KOPT-K1 (cell line): ENCODE results near the gene FLRT1.

Source experiments
- H3K27ac ChIP-seq: fragments of 200-600 bp; sonication (generic); 2 replicates; pipeline ENCODE4 v1.5.1; 2016; ENCODE audit warnings: antibody characterized with exemption, mild to moderate bottlenecking, low read depth, low read length; ENCODE audit not compliant: poor library complexity, severe bottlenecking
- H3K36me3 ChIP-seq: fragments of 200-600 bp; sonication (generic); 2 replicates; pipeline ENCODE4 v1.5.1; 2017; ENCODE audit warnings: antibody characterized with exemption, mild to moderate bottlenecking, low read length, moderate library complexity; ENCODE audit not compliant: insufficient read depth
- H3K9me3 ChIP-seq: fragments of 200-600 bp; sonication (generic); 2 replicates; pipeline ENCODE4 v1.5.1; 2017; ENCODE audit warnings: antibody characterized with exemption, low read length, mild to moderate bottlenecking; ENCODE audit not compliant: insufficient read depth, poor library complexity, severe bottlenecking

FLRT1 gene

DNA sequence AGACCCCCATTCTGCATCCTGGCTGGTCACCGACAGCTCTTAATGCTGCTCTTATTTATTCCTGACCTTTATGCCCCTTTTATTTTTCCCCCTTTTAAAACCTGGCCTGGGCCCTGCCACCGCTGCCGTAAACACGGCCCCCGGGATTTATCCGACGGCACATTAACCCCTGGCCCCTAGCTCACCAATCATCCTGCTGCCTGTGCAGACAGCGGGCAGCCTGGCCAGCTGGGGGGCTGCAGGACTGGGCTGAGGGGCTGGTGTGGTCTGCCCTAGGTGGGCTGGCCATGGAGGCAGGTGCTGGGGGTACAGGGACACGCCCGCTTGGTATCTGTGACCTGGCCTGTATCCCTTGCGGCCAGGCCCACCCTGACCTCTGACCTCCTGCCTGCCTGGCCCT lies 21.4 kb upstream of the FLRT1 start:
- Histone ChIP-seq H3K9me3 (peaks cover 12% of the 10 kb centered on the region), H3K27ac (no peak overlapping the region), H3K36me3 (no peaks in the 10 kb centered on the region)

DNA sequence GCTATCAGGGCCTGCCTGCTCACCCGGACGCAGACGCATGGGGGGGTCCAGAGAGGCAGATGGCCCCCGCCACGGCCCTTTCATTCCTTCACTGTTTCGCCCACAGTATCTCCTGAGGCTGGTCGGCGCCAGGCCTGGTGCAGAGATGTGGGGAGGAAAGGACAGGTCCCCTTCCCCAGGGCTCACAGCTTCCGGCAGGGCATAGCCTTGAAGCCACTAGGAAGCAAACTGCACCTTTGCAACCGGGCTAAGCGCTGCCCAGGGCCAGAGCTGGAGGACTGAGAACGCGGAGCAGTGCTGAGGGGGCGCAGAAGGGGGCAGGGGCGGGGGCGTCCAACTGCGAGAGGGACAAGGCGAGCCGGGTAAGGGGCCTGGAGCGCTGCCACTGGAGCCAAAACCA lies 20.2 kb upstream of the FLRT1 start:
- H3K36me3 ChIP-seq = no peaks in the 10 kb centered on the region
- peaks cover 5% of the 10 kb centered on the region for H3K9me3 ChIP-seq
- no peak overlapping the region for H3K27ac ChIP-seq

DNA sequence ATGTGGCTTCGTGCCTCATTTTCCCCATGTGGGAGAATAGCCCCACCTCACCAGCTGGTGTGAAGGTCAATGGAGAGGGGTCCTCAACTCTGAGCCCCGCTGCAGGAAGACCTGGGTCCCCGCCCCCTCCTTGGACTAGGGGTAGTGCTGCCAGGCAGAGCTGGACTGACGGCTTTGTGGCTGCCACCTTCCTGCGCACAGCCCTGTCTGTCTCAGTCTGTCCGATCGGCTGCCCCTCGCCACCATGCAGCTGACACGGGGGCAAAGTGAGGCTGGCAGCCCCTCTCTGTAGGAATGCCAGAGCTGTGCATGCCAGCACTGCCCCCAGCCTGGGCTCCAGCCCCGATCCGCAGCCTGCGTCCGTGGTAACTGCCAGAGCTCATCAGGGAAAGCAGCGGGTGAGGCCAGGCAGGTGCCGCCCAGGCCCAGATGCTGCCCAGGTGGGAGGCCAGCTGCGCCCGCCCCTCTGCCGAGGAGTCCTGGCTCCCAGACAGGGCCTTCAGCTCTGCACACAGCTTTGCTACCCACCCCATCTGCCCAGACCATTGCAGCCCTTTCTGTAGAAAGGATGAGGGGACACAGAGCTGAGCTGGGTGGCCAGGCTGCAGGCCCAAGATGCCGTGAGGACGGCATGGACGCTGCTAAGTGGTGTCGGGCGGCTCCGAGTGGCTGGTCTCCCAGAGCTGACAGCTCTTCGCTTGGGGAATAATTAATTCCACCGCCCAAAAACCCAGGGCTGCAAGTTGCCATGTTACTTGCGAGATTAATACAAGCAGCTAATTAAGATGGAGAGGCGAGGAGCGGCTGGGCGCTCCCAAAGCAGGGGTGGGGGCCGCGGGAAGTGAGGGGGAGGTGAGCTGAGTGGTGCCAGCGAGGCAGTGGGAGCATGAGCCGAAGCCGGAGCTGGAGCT lies 19.5 kb upstream of the FLRT1 start:
- H3K36me3 ChIP-seq = no peaks in the 10 kb centered on the region
- no peak overlapping the region for H3K27ac ChIP-seq
- H3K9me3 ChIP-seq = no peaks in the 10 kb centered on the region

DNA sequence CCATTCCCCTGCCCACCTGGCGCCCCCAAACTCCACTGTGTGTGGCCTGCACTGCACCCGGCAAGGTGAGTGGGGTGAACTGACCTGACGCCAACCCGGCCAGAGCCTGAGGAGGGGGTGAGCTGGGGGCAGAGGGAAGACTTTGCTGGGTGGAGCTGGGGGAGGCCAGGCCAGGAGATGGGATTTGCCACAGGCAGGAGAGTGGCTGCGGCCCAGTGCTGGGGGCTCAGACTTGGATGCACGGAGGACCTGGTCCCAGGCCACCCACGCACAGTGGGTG lies 17.8 kb upstream of the FLRT1 start:
- no peaks in the 10 kb centered on the region for H3K9me3 ChIP-seq
- H3K36me3 ChIP-seq = no peaks in the 10 kb centered on the region
- H3K27ac ChIP-seq = no peak overlapping the region

DNA sequence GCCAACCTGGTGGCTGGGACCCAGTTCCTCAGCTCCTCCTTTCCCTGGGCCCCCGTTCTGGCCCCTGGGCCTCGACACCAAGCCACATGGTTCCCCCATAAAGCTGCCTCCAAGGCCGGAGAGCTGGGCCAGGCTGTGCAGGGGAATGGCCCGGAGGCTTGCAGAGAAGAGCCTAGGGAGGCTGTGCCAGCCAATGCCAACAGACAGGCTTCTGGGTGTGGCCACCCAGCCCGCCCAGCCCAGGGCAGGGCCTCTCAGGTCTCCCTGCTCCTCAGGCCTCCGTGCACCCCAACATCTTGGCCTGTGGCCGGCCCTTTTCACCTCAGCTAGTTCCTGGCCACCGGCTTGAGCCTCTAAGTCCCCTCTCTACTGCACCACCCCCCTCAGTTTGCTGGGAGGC lies 17.4 kb upstream of the FLRT1 start:
- no peaks in the 10 kb centered on the region for H3K36me3 ChIP-seq
- H3K9me3 ChIP-seq = no peaks in the 10 kb centered on the region
- H3K27ac ChIP-seq = no peak overlapping the region

DNA sequence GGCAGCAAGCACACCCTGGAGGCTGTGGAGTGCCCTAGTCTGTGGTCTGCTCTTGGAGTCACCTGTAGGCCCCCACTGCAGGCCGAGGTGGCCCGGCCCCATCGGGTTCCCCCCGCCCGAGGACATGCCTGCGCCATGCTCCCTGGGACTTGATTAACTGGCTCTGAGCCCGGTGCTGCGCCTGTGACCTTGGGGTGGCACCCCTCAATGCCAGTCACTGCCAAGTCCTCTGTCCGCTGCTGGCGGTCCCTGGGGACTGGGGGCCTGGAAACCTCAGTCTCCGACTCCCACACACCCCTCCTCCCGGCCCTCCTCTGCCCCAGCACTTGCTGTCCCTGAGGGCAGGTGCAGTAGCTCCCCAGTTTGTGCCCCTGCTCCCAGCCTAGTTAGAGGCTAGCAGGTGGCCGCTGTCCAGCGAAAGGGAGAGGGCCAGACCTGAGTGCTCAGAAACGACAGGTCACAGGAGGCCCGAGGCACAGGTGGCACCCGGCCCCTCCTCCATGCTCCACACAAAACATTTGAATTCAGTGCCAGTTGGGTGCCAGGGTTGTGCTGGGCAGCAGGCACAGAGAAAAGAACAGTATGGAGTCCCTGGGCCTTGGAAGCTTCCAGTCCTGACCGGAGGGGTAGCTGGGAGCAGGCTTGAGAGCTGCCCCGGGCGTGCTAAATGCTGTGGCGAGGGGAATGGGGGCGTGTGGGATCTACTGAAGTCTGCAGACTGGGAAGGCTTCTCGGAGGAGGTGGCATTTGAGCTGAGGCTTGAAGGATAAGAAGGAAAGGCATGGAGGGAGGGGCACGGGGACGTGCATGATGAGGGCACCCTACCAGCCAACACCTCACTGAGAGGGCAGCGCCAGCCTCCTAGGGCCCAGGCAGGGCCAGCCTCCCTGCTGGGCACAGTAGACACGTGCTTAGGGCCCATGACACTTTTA lies 16.4 kb upstream of the FLRT1 start:
- no peak overlapping the region for H3K27ac ChIP-seq
- H3K9me3 ChIP-seq = no peaks in the 10 kb centered on the region
- H3K36me3 ChIP-seq = no peaks in the 10 kb centered on the region

DNA sequence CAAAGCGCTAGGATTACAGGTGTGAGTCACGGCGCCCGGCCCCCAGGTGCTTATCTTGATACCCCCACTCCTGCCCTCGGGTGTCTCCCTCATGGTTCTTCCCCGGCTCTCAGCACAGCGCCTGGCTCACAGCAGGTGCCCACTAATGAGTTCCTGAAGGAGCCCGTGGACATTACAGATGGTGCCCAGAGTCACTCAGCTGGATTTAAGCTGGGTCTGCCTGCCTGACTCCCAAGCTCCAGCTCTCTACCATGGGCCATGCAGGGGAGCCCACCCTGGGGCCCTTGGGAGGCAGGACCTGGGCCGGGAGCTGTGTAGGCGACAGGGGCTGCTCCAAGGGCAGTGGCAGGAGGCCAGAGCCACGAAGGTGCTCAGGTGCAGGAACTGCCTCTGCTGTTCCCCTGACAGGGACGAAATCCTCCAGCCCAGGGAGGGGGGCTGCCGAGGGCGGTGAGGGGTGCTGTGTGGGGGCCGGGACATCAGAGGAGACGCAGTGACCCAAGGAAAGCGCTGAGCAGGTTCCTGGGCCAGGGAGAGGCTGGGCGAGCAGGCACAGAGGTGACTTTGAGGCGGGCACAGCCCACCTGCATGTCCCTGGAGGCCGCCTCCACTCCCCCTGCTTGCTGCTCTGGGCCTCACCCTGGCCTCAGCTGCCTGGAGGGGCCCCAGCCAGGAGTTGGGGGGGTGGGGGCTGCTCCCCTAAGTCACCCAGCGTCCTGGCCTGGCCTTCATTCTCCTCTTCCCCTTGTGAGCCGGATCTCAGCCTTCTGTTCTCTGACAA lies 14.6 kb upstream of the FLRT1 start:
- Histone ChIP-seq H3K36me3 (no peaks in the 10 kb centered on the region), H3K9me3 (no peaks in the 10 kb centered on the region), H3K27ac (no peak overlapping the region)

DNA sequence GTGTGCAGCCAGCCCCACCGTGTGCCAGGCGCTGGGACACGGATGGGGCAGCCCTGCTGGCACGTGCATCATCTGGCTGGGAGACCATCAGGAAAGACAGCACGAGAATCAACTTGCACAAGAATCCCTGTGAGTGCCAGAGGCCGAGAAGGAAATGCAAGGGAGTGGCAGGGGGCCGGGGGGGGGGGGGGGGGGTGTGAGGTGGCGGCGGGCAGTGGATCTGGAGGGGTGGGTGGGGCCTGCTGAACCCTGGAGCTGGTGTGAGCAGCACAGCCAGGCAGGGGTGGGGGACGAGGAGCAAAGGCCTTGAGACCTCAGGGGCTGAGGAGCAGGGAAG lies 14.0 kb upstream of the FLRT1 start:
- H3K27ac ChIP-seq = no peak overlapping the region
- no peaks in the 10 kb centered on the region for H3K9me3 ChIP-seq
- no peaks in the 10 kb centered on the region for H3K36me3 ChIP-seq

DNA sequence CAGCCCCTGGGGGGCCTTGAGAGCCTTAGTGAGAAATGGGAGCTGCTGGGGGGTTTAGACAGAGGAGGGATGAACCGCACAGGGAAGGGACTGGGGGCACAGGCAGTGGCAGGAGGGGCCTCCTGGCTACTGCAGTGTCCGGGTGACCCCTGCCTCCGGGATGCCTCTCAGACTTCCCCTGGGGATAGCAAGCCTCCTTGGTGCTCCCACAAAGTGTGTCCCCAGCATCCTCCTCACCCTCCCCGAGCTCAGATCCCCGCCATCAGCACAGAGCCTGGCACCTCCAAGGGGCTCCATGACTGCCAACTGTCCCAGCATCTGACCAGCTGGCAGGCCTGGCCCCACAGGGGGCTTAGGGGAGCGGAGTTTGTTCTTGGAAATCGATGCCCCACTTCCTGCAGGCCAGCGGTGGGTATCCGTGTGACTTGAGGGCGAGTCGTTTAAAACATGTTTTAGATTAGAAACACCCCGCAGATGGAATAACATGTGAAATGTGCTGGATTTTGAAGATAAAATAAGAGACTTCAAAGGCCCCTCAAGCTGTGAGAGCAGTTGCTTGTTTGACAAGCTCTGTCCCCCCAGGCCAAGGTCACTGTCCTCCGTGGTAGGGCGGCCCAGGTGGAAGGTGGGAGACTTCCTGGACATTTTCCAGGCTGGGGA lies 13.5 kb upstream of the FLRT1 start:
- Histone ChIP-seq H3K36me3 (no peaks in the 10 kb centered on the region), H3K9me3 (no peaks in the 10 kb centered on the region), H3K27ac (no peak overlapping the region)

DNA sequence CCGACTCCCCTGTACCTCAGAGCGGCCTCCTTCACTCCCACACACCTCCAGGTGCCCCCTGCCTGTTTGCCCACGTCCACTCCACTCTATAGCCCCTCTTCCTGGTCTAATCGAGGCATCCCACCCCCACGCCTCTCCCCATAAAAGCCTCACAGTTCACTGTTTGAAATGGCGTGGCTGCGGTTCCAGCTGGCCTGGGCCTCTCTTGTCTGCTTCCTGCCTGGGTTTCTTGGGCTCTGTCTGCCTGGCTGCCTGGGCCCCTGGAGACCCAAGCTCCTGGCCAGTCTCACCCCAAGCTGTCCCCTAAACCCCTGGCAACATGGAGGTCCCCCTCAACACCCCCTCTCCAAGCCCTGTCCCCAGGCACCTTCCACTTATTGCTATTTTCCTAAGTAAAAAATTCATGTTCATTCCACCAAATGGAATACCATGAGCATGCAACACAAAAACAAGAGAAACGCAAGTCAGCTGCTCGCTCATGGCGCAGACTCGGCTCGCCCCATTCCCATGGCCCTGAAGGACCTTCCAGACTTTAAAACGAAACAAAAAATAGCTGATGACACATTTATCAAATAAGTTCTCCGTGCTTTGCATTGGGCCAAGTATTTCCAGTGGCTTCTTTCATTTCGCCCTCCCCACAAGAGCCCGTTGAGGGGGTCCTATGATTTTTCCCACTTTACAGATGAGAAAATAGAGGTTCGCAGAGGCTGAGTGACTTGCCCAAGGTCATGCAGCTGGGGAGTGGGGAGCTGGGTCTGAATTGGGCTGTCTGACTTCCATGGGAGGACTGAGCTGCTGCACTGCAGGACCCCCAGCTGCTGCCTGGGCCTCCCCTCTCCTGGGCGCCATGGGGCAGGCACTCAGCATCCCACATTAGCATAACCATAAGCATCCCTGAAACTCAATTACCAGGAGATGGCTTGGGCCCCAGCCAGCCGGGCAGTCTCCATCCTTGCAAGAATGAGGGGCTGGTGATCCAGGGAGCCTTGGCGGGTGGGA lies 11.7 kb upstream of the FLRT1 start:
- no peaks in the 10 kb centered on the region for H3K9me3 ChIP-seq
- H3K27ac ChIP-seq = no peak overlapping the region
- H3K36me3 ChIP-seq = no peaks in the 10 kb centered on the region

DNA sequence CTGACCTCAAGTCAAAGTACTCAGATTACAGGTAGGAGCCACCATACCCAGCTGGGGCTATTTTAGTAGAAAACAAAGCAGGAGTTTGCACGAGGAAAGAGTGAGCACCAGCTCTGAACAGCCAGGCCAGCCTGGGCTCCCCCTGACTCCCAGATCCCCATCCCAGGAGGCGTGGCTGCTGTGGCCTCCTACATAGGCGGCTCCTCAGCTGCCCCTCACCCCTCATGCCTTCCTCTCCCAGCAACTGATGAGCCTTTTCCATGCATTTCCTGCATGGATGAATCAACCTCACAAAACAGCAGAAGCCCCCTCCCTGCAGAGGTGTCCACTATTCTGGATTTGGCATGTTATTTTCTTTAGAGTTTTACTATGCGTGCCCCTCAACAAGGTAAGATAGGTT lies 10.5 kb upstream of the FLRT1 start:
- H3K36me3 ChIP-seq = no peaks in the 10 kb centered on the region
- H3K9me3 ChIP-seq = no peaks in the 10 kb centered on the region
- H3K27ac ChIP-seq = no peak overlapping the region

DNA sequence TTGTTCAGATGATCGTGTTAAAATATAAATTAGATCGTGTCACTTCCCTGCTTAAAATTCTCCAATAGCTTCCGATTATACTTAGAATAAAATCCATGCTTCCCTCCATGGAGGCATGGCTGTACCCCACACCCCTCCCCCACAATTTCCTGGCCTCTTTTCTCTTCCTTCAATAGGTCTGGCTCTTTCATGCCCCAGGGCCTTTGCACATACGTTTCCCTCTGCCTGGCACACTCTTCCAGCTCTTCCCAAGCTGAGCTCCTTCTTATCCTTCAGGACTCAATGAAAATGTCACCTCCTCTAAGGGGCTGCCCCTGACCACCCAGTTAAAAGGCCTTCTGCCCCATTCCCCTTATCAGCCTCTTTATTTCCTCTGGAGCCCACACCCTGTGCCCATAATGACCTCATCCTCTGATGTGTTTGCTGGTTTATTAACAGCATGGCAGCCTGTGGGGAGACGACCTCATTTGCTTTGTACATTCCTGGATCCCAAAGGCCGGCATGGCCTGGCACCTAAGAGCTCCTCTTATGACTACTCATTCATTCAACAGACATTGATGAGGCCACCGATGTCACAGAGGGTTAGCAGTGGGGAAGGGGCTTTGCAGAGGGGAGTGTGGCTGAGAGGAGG lies 9.0 kb upstream of the FLRT1 start:
- H3K27ac ChIP-seq = no peak overlapping the region
- no peaks in the 10 kb centered on the region for H3K9me3 ChIP-seq
- H3K36me3 ChIP-seq = no peaks in the 10 kb centered on the region

DNA sequence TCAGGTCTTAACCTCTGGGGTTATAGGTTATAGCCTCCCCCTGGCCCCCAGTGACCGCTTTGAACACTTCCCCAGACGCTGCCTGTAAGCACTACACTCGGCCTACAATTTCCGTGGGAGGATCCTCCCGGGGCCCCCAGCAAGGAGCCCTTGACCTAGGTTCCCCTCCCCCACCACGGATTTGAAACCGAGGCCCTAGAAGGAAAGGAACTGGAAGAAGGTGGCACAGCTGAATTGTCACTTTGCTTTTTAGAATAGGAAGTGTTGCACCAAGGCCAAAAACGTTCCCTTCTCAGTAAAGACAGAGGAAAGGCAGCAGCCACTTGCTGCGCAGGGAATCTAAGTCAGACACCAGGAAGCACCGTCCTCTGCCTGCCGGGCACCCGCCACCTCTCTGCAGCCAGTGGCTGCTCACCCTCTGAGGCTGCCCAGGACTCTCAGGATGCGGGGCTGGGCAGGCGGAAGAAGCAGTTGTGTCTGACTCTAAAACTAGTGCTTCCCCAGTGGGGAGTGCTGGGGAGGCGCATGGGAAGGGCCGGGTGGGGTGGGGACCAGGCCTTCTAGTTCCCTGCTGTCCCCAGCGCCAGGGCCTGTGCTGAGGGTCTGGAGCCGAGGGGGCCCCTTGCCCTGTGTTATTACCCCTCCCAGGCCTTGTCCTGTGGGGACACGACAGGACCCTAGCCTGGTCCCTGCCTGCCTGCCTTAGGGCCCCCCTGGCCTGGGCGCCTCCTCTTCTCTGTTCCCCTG lies 7.9 kb upstream of the FLRT1 start:
- H3K36me3 ChIP-seq = no peaks in the 10 kb centered on the region
- no peak overlapping the region for H3K27ac ChIP-seq

More for the DNA sequence above, 7.9 kb upstream of the FLRT1 start:
- H3K9me3 ChIP-seq = no peaks in the 10 kb centered on the region
